Epithelial cell of proximal tubule (primary cell): ENCODE measurements around the gene AMIGO3. TPM values are rescaled to one million over a fixed set of nuclear protein-coding genes. Genes with fewer than 3 reads are reported as not detected.

ENCODE experiments used
- DNase-seq: peaks from one replicate; pipeline ENCODE4 v3.0.0-alpha.2; 2011; ENCODE audit warnings: low read depth
- H3K4me3 ChIP-seq: 2 replicates; pipeline ENCODE4 v1.5.1; 2011; ENCODE audit warnings: low read depth, mild to moderate bottlenecking, low read length
- CTCF ChIP-seq: conservative IDR thresholded peaks from 2 replicates; pipeline ENCODE4 v1.5.1; 2012; ENCODE audit warnings: low read depth, mild to moderate bottlenecking, low read length
- total RNA-seq: library from RNA; depleted of rRNA; stranded (reverse); fragments of >200 nt; gene quantifications from 2 replicates; pipeline ENCODE4 v1.2.3, GENCODE V29; 2015

AMIGO3 gene
- total RNA-seq, 1 donor from 2014 or later: 0.86 TPM

GRCh38 chr3:49721596-49721895 is 2.1 kb upstream of the AMIGO3 start:
- no peak overlapping the region for H3K4me3 ChIP-seq
- no peak for TF ChIP-seq CTCF
- DNase-seq: no peak

GRCh38 chr3:49720855-49721595 is 1.5 kb upstream of the AMIGO3 start:
- H3K4me3 ChIP-seq: no peak overlapping the region
- no peak for TF ChIP-seq CTCF
- no peak for DNase-seq

- TF ChIP-seq CTCF: no peak
- H3K4me3 ChIP-seq: peak overlapping the region; percentile 44
- no peak for DNase-seq
Observed at GRCh38 chr3:49718858-49719213, 648 bp downstream of the AMIGO3 start.

GRCh38 chr3:49717959-49718857 is 1.3 kb downstream of the AMIGO3 start:
- DNase-seq: no peak
- no peak for TF ChIP-seq CTCF
- no peak overlapping the region for H3K4me3 ChIP-seq

GRCh38 chr3:49717211-49717958 is 2.1 kb downstream of the AMIGO3 start:
- TF ChIP-seq CTCF: no peak
- no peak for DNase-seq

GRCh38 chr3:49716691-49717210 is 2.7 kb downstream of the AMIGO3 start:
- H3K4me3 ChIP-seq: no peak overlapping the region
- DNase-seq: no peak
- no peak for TF ChIP-seq CTCF

More at GRCh38 chr3:49717211-49717958, 2.1 kb downstream of the AMIGO3 start:
- H3K4me3 ChIP-seq: no peak overlapping the region
